ENCODE measurements around the gene LRRC4.

LRRC4 gene

GRCh38 chr7:128059143-128059988, 28.1 kb upstream of the LRRC4 start:
- peak; percentile 42 for DNase-seq (ENCODE audit: low spot score)

- DNase-seq (ENCODE audit: low spot score): no peak
Observed at GRCh38 chr7:128057909-128058308, 26.7 kb upstream of the LRRC4 start.

GRCh38 chr7:128056901-128057300, 25.7 kb upstream of the LRRC4 start:
- no peak for DNase-seq (ENCODE audit: low spot score)

- DNase-seq (ENCODE audit: low spot score): no peak
Observed at GRCh38 chr7:128055637-128056036, 24.4 kb upstream of the LRRC4 start.

- no peak for DNase-seq (ENCODE audit: low spot score)
Observed at GRCh38 chr7:128054511-128054910, 23.3 kb upstream of the LRRC4 start.

GRCh38 chr7:128053991-128054390, 22.8 kb upstream of the LRRC4 start:
- no peak for DNase-seq (ENCODE audit: low spot score)

GRCh38 chr7:128053023-128053422, 21.8 kb upstream of the LRRC4 start:
- no peak for DNase-seq (ENCODE audit: low spot score)

GRCh38 chr7:128052404-128052803, 21.2 kb upstream of the LRRC4 start:
- no peak for DNase-seq (ENCODE audit: low spot score)

- DNase-seq (ENCODE audit: low spot score): no peak
Observed at GRCh38 chr7:128045766-128046165, 14.5 kb upstream of the LRRC4 start.

- no peak for DNase-seq (ENCODE audit: low spot score)
Observed at GRCh38 chr7:128045158-128045557, 13.9 kb upstream of the LRRC4 start.

GRCh38 chr7:128044064-128044463, 12.8 kb upstream of the LRRC4 start:
- no peak for DNase-seq (ENCODE audit: low spot score)

GRCh38 chr7:128042012-128042411, 10.8 kb upstream of the LRRC4 start:
- no peak for DNase-seq (ENCODE audit: low spot score)

GRCh38 chr7:128041203-128041602, 10.0 kb upstream of the LRRC4 start:
- no peak for DNase-seq (ENCODE audit: low spot score)

GRCh38 chr7:128040205-128040604, 9.0 kb upstream of the LRRC4 start:
- DNase-seq (ENCODE audit: low spot score): no peak

GRCh38 chr7:128039544-128039953, 8.3 kb upstream of the LRRC4 start:
- no peak for DNase-seq (ENCODE audit: low spot score)

- no peak for DNase-seq (ENCODE audit: low spot score)
Observed at GRCh38 chr7:128037880-128038619, 6.8 kb upstream of the LRRC4 start.

- DNase-seq (ENCODE audit: low spot score): no peak
Observed at GRCh38 chr7:128037081-128037480, 5.8 kb upstream of the LRRC4 start.

- no peak for DNase-seq (ENCODE audit: low spot score)
Observed at GRCh38 chr7:128036226-128036940, 5.1 kb upstream of the LRRC4 start.

GRCh38 chr7:128035712-128036111, 4.5 kb upstream of the LRRC4 start:
- no peak for DNase-seq (ENCODE audit: low spot score)

- no peak for DNase-seq (ENCODE audit: low spot score)
Observed at GRCh38 chr7:128034825-128035224, 3.6 kb upstream of the LRRC4 start.

- DNase-seq (ENCODE audit: low spot score): no peak
Observed at GRCh38 chr7:128033246-128033645, 2.0 kb upstream of the LRRC4 start.

- DNase-seq (ENCODE audit: low spot score): no peak
Observed at GRCh38 chr7:128032605-128033235, 1.5 kb upstream of the LRRC4 start.
